Measurements from ENCODE around the gene PDLIM1. TPM values are rescaled to one million over a fixed set of nuclear protein-coding genes. Genes with fewer than 3 reads are reported as not detected.

The PDLIM1 gene
- total RNA-seq, 1 experiment from 2014 or later, result 183 TPM

GRCh38 chr10:95275726-95276366, 15.0 kb downstream of the PDLIM1 start:
- TF ChIP-seq POLR2AphosphoS5 (IDR thresholded peaks at IDR 0.05; ENCODE audit: low read depth, low read length) (no peak), TCF7L2 (IDR thresholded peaks at IDR 0.05; ENCODE audit: low read depth, low read length) (no peak), SIN3A (IDR thresholded peaks at IDR 0.05; ENCODE audit: borderline replicate concordance, insufficient read depth, low read depth, low read length) (no peak), CTCF (IDR thresholded peaks at IDR 0.05) (no peak), REST (IDR thresholded peaks at IDR 0.05; ENCODE audit: insufficient read depth in 1 of 2, low read depth in 2 of 2, low read length in 1 of 2) (no peak)
- no peaks in the 10 kb centered on the region for H3K9me3 ChIP-seq (ENCODE audit: control insufficient read depth, insufficient read depth, low read depth, low read length)
- POLR2A ChIA-PET, result no interaction called here
- H3K4me3 ChIP-seq (ENCODE audit: low read depth in 2 of 2, low read length in 2 of 2), result no peak overlapping the region
- H3K27ac ChIP-seq (ENCODE audit: low read length), result peak overlapping the region; percentile 26; the same call in 1 of the 2 replicates
- CTCF ChIA-PET, result interaction anchor here (0.7 kb wide), 2 partner anchors 33 to 62 kb away, joined by 3 to 4 read pairs; no protein-coding TSS in a partner anchor
- DNase-seq (ENCODE audit: low read depth, low spot score) (no peak), ATAC-seq (no peak)
- in situ Hi-C loops (cut with HindIII; ENCODE audit: low pct_unique_long_range_greater_than_20kb, low sequenced_read_pairs) (no loop called here), intact Hi-C loops (cut with micrococcal nuclease; ENCODE audit: unreplicated experiment) (no loop called here)
- no peaks in the 10 kb centered on the region for H3K36me3 ChIP-seq (ENCODE audit: control insufficient read depth, insufficient read depth, low read length)
- peaks cover 56% of the 10 kb centered on the region for H3K4me1 ChIP-seq (ENCODE audit: control insufficient read depth, insufficient read depth, low read length)
- no TSS peak for BruUV-seq (replicated peaks)
- no peaks in the 10 kb centered on the region for H3K27me3 ChIP-seq (ENCODE audit: control insufficient read depth, insufficient read depth, low read length)

- POLR2A ChIA-PET, result no interaction called here
- CTCF ChIA-PET, result interaction anchor here (0.6 kb wide), 1 partner anchor 331 kb away, joined by 3 read pairs; no protein-coding TSS in a partner anchor
- peaks cover 36% of the 10 kb centered on the region for H3K4me1 ChIP-seq (ENCODE audit: control insufficient read depth, insufficient read depth, low read length)
These were observed 17.1 kb downstream of the PDLIM1 start for GRCh38 chr10:95273393-95274312.

More at GRCh38 chr10:95273393-95274312, 17.1 kb downstream of the PDLIM1 start:
- ATAC-seq (peak; percentile 87), DNase-seq (ENCODE audit: low read depth, low spot score) (no peak)
- no peaks in the 10 kb centered on the region for H3K27me3 ChIP-seq (ENCODE audit: control insufficient read depth, insufficient read depth, low read length)
- H3K36me3 ChIP-seq (ENCODE audit: control insufficient read depth, insufficient read depth, low read length), result no peaks in the 10 kb centered on the region
- no peaks in the 10 kb centered on the region for H3K9me3 ChIP-seq (ENCODE audit: control insufficient read depth, insufficient read depth, low read depth, low read length)
- H3K27ac ChIP-seq (ENCODE audit: low read length), result peak overlapping the region; percentile 44
- BruUV-seq (replicated peaks), result no TSS peak
- intact Hi-C loops (cut with micrococcal nuclease; ENCODE audit: unreplicated experiment), result no loop called here
- TF ChIP-seq SIN3A (IDR thresholded peaks at IDR 0.05; ENCODE audit: borderline replicate concordance, insufficient read depth, low read depth, low read length), result no peak
- TF ChIP-seq REST (IDR thresholded peaks at IDR 0.05; ENCODE audit: insufficient read depth in 1 of 2, low read depth in 2 of 2, low read length in 1 of 2), result no peak
- in situ Hi-C loops (cut with HindIII; ENCODE audit: low pct_unique_long_range_greater_than_20kb, low sequenced_read_pairs), result no loop called here
- peak overlapping the region in 1 of 2 experiments; percentile 15; a peak in 2 of 4 replicates for H3K4me3 ChIP-seq (ENCODE audit: low read depth in 2 of 2, low read length in 2 of 2)

All from Panc1 (cell line).